NCI-H1105 (cell line): ENCODE results near the gene CDADC1.
A peak's percentile ranks its signal among the peaks of the same experiment; 100 is the strongest.

Experiments used
- DNase-seq: peaks from one replicate; lab custom pipeline; 2025; lab: John Stamatoyannopoulos, UW

Gene CDADC1

DNA sequence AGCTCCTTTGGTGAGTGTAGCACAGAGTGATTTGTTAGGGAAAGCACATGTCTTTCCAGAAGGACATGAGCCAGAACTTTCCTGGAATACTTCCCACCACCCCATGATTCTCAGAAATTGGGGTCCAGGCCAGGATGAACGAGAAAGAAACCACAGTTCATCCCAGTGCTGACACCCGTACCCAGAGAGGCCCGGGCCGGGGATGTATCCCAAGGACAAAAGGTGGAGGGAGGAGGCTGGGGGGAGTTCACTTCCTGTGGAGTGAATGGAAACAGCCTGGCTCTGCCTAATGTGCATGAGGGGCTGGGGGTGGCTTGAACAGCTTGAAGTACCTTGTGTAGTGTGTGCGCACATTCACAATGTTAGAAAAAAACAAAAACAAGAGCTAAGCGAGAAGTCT, 47.5 kb downstream of the CDADC1 start:
- no peak for DNase-seq

DNA sequence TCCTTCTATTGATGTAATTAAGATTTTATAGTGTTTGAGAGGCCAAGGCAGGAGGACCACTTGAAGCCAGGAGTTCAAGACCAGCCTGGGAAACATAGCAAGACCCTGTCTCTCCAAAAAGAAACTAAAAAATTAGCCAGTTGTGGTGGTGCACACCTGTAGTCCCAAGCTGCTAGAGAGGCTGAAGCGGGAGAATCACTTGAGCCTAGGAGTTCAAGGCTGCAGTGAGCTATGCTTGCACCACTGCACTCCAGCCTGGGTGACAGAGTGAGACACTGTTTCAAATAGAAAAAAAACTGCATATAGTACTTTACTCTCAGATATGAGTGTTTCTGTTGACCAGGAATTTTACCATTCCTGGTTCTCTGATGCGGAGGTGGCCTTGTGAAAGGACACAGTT, 48.9 kb downstream of the CDADC1 start:
- no peak for DNase-seq

DNA sequence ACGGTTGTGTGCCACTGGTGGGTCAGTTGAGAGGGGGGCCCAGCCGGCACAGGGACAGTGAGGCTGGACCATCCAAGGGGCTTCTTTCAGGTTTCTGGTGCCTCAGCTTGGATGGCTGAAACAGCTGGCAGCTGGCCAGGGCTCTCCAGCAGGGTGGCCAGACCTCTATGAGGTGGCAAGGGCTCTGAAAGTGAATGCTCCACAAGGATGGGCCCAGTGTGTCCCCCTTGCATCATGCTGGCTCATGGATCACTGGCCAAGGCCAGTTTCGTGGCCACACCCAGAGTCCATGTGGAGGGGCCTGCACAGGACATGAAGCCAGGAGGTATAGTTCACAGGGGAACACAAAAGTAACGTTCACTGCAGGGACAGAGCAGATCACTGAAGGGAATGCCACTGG, 49.6 kb downstream of the CDADC1 start:
- no peak for DNase-seq

DNA sequence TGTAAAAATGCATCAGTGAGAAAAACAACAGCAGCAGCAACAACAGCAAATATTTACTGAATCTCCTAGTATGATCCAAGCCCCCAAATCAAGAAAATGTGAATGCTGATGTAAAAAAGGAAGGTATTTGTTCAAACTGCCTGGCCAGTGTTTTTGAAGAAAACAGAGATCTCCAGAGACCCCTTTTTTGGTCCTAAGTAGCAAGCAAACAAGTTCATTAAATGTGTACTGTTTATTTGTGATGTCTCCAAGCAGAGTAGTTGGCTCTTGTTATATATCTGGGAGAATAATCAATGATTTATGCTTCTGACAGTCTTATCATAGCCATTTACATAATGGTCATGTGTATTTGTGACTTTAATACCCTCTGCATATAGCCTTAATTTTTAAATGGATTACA, 50.7 kb downstream of the CDADC1 start:
- no peak for DNase-seq

DNA sequence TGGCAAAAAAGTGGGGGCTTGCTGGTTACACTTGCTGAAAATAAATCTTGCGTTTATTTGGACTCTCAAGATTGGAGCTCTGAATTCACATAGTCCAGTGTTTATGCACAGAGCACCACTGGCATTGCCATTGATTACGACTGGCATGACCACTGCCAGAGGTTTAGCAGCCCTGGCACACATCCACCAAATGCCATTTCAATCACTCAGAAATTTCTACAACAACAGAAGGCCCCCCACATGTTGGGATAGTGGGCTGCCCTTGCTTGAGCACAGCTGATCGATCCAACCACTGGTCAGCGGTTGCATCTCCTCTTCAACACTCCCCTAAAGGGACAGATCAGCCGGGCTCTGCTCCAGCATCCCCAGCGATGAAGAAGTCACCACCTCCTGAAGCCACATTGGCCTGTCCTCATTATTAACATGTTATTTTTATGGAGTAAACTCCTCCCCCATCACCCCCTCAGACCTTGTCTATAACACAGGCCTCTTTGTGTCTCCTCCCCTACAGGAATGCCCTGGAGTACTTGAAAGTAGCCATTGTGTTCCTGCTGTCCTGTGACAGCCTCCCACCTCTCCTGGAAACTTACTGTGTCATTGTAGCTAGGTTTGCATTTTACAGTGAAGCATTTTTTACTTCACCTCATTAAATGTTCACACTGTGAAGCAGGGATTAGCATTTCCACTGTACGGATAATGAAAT, 51.3 kb downstream of the CDADC1 start:
- no peak for DNase-seq

DNA sequence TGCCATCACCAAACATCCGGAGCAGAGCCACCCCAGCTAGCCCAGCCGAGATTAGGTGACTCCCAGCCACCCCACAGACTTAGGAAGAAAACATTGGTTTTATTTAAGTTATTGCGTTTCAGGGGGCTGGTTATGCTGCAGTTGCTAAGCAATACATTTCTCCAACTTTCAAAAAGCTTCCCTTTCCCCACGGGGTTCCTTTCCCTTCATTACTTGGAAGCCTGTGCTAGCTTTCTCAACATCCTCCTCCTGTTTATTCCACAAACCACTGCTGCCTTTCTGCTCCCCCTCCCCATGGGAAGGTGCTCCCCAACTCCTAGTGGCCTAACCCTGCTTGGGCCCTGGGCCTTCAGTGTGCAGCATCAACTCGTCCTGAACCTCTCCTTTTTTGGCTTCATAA, 52.6 kb downstream of the CDADC1 start:
- DNase-seq = no peak

DNA sequence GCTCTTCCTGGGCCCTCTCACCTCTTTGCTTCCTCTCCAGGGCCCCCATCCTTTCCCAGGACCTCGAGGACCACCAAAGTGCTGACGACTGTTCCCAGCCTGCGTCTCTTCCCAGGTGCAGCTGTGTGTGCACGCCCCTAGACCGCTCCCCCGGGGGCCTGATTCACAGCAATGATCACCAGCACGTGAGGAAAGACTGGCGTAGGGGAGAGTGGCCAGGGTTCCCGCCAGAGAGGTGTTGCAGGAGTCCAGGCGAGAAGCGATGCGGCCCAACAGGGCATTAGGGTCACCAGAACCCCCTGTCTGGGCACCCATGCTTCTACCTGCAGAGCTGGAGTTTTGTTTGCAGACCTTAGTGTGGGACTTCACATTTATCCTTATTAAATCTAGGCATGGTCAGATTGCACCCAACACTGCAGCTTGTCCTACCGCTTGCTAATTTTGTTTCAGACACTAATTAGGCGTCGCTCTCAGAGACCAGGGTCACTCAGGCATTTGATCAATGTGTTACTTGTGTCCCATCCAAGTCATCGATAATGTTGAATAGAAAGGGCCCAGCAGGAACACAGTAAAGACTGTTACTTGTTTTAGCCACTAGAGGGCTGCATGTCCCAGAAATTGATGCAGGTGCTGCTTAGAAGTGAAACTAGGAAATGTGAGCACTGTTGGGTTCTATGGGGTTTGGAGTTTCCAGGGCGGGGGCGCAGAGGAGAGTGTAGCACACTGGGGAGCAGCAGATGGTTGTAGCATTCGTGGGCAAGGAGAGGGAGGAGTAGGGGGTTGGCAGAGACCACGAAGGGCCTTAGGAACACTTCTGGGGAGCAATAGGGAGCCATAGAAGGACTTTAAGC, 53.2 kb downstream of the CDADC1 start:
- DNase-seq = peak; percentile 22

DNA sequence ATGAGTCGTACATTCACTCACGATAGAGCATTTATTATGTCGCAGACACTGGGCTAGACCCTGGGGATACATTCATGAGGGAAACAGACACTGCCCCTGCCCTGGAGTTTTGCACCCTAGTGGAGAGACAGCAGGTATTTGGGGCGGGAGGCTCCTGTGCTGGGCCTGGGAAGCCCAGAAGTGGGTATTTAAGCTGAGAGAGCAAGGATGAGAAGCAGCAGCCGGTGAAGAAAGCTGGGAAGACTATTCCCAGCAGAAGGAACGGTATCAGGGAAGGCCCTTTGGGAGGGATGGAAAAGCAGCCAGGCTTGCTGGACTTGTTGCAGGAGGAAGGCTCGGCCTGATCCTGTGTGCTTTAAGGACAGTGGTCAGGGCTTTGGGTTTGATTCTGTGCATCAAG, 54.5 kb downstream of the CDADC1 start:
- no peak for DNase-seq

DNA sequence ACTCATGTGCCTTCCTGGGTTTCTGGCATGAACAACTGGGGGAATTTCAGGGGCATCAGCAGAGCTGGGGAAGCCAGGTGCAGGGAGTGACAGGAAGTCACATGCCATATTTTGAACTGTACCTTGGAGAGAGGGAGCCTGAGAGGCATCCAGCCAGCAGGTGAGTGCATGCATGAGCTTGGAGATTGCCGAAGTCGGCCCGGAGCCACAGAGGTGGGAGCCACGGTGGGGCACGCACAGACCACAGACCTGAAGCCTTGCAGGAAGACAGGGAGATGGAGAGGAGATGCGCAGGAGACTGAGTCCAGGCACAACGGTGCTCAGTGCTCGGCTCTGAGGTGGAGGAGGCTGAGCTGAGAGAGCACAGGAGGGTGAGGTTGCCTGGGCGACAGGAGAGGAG, 55.1 kb downstream of the CDADC1 start:
- DNase-seq = peak; percentile 11

DNA sequence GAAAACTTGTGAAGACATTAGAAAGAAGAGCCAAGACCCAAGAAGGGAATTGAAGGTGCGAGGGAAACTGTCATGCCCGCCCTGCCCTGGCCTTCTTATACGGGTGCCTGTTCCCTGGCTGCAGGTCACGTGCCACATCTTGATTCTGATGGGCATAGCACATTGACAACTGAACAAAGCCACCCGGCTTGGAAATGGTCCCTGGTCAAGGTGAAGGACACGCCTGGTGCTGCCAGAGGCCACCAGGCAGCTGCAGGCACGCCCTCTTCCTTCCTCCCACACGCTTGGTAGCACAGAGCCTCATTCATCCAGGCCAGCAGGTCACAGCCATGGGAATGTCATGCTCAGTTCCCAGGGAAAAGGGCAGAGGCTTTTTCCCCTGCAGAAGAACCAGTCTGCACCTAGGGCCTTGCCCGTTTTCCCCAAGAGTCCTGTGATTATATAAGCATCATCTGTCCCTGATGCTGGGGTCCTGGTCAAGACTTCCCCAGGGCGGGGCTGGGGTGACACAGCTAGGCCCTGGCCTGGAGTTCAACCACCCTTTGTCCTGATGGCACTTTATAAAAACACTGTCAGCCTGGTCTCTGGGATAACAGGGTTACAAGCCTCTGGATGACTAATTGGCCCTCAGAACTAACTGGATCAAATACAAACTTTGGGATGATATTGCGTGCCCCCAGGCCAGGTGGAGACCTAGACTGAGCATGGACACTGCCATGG, 56.0 kb downstream of the CDADC1 start:
- no peak for DNase-seq

DNA sequence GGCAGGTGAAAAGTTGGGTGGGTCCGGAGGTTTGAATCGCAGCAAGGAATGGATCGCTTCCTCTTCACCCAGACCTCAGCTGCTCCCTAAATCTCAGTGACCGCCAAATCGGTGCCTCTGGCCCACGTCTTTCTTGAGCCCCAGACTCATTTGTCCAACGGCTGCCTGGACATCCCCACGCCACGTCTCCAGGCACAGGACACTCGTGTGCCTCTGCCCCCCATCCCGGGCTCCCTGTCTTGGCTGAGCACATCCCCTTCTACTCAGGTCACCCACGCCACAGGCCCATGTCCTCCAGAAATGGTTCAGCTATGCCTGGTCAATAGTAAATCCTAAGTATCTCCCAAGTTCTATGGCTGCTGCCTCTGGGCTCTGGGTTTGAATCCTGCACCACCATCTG, 56.6 kb downstream of the CDADC1 start:
- DNase-seq = no peak

DNA sequence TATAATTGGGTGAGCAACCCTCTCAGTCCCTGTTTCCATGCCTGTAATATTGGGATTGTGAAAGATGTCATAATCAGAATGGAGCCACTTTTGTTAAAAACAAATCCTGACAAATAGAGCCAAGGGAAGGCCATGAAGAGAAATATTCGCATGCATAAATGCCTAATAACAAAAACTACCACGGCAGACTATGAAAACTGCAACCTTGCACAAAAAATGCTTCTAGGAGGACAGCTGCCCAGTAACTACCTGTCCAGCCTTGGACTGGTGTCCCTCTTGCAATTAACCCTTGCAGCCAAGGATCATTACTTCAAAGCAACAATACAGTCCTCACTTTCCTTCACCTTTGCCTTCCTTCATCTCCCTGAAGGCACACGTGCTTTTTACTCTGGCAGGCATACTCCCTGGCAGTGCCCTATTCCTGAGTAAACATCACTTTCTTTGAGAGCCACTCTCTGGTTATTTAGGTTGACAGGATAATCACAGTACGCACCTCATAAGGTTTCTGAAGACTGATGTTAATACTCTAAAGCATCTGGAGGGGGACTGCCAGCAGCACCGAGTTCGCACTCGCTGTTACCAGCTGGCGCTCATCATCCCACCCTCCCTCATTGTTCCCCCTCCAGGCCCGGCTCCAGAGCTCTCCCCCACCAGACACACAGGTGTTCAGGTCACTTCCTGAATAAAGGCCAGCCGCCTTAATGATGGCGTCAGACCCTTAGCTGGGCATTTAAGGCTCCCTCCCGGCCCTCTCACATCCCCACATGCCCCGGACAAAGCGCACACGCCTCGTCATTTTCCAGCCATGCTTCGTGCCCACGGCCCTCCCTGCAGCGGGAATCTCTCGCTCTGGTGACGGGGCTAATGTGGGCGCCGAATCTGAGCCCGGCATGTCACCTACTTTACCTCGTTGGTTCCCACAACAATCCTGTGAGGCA, 57.3 kb downstream of the CDADC1 start:
- DNase-seq = peak; percentile 29

DNA sequence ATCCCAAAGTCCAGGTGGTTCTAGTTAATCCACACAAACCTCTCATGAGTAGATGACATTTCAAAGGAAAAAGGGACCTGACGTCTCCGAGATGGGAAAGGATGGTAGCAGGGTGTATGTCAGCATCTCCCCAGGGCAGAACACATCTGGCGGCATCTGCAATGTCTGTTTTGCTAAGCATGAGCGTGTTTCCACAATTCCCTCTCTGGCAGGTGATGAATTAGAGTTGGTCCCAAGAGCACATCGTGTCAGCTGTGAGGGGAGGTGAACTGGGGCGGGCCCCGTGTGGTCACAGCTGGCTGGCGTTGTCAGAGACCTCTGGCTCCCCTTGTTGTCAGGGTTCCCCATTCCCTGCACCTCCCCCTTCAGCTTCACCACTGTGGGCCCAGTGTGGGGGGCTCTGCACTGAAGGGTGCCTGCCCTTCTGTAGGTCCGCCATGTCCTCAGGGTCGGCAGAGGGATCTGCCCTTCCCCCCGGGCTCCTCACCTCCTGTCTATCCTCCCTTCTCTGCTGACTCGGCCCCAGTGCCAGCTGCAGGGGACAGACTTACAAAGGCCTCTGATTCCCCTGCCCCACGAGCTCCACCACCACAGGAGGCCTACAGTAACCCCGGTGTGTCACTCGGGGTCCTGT, 58.2 kb downstream of the CDADC1 start:
- no peak for DNase-seq

DNA sequence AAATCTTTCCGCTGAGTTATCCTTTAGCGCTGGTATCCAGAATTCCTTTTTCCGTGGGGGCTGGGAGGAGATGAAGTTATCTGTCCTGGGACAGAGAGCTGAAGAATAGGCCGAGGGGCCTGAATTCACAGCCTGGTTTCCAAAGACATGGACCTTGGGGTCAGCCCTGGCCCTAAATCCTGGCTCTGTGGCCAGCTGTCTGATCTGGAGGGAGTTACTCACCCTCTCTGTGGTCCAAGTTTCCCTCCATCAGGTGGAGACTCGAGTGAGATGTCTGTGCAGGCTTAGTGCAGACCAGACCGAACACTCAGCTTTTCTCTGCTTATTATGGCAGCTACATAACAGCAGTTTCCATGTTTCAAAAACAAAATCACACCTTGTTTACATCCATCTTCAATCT, 59.6 kb downstream of the CDADC1 start:
- DNase-seq = no peak

DNA sequence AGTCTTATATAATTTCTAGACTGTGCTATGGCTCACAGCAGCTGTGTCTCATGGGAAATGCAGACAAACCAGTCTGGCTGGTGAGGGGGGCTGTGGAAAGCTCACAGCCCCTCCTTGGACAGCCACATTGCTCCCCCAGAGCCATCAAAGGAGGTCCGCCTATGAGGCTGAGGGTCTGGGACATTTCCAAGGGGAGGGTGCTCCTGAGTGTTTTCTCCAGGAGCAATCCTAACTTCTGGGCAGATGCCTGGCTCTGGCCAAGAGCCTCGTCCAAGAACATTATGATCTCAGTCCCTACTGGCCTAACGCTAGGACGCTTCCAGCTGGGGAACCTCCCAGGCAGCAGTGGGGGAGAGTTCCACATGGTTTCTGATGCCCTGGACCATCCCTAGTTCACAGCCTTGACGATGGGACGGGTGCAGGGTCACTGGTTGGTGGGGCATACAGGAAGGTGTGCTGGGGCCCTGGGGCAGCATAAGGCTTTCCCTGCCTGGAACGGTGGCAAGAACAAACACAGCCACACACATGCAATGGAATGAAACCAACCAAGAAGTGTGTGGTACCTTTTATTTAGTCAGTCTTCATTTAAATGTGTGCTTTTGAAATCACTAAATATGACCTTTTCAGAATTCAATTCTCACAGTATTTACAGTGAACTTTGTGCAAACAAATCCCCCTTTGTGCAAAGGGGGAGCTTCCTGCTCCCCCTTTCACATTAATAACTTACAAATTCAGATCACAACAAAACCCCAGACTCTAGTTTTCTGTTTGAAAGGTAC, 60.6 kb downstream of the CDADC1 start:
- no peak for DNase-seq

DNA sequence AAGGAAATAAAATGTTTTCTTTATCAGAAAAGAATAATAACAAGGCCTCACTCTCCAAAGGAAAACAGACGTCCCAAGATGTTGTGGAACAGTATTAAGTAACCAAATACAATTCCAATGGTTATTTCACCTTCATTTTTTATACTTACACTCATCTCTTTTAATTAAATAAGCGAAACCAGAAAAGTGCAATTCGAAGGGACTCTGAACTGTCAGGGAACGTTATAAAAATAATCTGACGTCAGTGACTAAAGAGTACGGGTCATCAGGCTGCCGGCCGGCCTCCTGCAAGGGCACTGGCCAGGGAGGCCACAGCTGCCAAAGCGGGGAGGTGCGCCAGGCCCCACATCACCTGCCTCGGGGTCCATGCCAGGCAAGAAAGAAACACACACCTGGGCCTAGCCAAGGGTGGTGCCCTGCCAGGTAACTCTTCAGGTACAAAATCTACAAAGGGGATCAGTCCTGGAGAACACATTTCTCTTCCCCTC, 61.2 kb downstream of the CDADC1 start:
- DNase-seq = no peak

DNA sequence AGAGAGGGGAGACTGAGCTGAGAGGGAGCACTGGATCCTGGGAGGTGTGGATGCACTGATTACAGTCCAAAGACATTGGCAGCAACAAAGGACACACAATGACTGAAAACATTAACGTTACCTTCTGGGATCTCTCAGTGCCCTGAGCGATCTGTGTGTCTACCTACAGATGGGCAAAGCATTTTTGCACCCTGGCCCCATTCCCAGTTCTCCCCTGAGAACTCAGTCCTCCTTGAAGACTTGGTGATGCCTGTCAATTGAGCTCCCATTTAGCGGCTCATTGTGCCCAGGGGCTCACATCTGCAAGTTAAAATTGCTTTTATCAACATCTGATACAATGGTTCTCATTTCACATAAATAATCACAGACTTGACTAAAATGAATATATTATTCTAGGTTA, 62.5 kb downstream of the CDADC1 start:
- no peak for DNase-seq

DNA sequence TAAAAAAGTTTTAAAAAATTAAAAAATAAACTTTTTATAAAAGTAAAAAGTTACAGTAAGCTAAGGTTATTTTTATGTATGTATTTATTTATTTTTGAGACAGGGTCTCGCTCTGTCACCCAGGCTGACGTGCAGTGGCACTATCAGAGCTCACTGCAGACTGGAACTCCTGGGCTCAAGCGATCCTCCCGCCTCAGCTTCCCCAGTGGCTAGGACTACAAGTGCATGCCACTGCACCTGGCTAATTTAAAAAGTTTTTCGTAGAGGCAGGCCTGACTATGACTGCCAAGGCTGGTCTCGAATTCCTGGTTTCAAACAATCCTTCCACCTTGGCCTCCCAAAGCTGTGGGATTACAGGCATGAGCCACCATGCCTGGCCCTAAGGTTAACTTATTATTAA, 64.1 kb downstream of the CDADC1 start:
- no peak for DNase-seq

DNA sequence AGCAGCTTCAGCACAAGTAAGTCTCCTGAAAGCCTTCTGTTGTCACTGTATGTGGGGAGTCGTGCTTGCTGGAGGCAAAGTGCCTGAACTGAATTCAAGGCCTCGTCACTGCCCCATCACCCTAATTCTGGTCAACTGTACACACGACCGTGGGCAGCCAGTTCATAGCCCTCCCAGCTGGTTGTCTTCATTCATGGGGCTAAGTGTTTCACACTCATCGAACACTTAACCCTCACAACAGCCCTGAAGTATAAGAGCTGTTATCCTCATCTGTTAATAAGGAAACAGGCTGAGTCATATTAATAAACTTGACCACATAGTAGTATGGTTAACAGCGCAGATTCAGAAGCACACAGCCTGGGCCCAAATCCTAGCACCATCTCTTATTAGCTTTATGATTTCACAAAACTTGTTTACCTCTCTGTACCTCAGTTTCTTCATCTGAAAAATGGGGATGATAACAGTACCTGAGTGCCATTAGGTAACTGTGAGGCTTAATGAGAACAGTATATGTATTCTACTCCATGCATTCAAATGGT, 66.7 kb downstream of the CDADC1 start:
- DNase-seq = no peak

DNA sequence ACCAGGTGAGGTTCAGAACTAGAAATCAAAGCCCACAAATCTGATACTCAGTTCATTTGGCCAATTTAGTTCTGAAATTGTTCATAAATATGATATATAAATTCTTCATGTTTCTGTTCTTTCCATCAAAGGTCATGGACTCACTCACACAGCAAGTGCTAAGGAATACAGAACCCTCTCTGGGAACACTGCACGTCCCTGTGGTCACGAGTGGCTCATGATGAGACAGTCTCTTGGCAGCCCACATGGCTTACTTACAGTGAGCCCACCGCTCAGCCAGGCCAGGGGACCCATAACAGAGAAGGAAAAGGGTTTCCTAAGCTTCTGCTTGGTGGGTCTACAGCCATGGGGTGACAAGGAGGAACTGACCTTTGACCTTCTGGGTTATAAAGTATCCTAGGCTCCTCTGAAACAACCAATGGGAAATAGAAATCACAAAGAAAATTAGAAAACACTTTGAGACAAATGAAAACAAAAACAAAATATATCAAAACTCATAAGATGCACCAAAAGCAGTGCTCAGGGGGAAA, 67.4 kb downstream of the CDADC1 start:
- no peak for DNase-seq
